HG03571 (cell line): ENCODE data around the gene RYK.
A peak's percentile ranks its signal among the peaks of the same experiment; 100 is the strongest.
"Not testable (repeated sequence)": the region's sequence is repeated elsewhere in the genome, so short reads cannot be mapped to it uniquely, and the experiment has no call there.

Experiments used
- ATAC-seq: cut with Tn5 transposase; IDR thresholded peaks from one replicate; pipeline ENCODE4 v1.9.1; 2021; ENCODE audit not compliant: unreplicated experiment

RYK gene

GRCh38 chr3:134250717-134251220, at the start of gene RYK:
TSS of gene RYK (minus strand) at chr3:134250859. CDS start at chr3:134250654, 205 bp downstream.
- peak; percentile 85 for ATAC-seq

DNA sequence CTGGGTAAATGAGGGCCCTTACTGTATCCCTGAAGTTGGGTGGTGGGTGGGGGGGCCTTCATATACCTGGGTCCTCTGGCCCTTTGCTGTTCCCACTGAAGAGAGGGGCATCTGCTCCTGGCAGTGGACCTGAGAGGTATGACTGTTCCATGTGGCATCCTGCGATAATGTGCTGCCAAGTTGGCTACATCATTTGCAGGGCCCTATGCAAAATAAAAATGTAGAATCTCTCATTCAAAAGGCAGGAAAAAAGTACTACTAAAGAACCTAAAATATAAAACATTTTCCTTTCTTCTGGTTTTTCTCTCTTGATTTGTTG, 49.2 kb upstream of the RYK start:
- no peak for ATAC-seq

- ATAC-seq = no peak
Observed at GRCh38 chr3:134299185-134299887, 48.7 kb upstream of the RYK start.

GRCh38 chr3:134298249-134298648, 47.6 kb upstream of the RYK start:
- no peak for ATAC-seq

- ATAC-seq = no peak
Observed at GRCh38 chr3:134296616-134297015, 46.0 kb upstream of the RYK start.

GRCh38 chr3:134295930-134296329, 45.3 kb upstream of the RYK start:
- ATAC-seq = no peak

DNA sequence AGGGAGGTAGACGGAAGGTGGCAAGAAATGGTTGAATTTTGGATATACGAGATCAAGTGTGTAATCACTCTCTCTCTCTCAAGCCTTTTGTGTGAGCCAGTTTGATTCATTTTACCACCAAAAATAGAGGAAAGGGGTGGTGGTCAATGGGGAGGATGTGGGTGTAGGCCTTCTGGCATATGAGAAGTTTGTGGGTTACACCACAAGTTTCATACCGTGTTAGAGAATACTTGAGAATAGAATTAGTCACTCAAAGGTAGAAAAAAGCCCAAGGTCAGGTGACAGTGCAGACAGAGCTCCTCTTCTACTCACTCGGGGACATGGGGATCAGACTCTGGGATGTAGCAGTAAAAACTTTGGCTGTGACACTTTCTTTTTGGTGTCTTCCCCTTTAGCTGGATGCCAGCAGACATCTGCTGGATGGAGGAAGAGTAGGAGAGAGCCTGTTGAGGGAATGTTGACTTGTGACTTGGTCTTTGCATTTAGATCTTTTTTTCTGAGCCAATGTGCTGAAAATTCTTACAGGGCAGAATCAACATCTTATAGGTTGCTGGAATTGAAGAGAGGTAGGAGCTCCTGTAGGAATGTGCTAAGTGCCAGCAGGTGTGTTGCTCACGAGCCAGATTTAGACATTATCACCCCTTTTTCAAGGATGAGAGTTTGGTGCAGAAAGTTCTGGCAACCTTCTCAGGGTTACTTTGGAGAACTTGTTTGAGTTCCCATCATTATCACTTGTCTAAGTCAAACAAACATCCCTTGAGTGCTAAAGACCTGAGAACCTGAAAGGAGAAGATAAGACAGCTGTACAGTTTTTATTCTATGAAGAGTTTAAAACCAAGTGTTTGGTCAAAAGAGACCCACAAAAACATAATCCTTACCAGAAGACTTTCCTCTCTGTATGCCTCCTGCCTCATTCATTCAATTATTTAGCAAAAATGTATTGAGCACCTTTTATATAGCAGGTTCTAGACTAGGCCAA, 43.9 kb upstream of the RYK start:
- peak; percentile 100 for ATAC-seq

DNA sequence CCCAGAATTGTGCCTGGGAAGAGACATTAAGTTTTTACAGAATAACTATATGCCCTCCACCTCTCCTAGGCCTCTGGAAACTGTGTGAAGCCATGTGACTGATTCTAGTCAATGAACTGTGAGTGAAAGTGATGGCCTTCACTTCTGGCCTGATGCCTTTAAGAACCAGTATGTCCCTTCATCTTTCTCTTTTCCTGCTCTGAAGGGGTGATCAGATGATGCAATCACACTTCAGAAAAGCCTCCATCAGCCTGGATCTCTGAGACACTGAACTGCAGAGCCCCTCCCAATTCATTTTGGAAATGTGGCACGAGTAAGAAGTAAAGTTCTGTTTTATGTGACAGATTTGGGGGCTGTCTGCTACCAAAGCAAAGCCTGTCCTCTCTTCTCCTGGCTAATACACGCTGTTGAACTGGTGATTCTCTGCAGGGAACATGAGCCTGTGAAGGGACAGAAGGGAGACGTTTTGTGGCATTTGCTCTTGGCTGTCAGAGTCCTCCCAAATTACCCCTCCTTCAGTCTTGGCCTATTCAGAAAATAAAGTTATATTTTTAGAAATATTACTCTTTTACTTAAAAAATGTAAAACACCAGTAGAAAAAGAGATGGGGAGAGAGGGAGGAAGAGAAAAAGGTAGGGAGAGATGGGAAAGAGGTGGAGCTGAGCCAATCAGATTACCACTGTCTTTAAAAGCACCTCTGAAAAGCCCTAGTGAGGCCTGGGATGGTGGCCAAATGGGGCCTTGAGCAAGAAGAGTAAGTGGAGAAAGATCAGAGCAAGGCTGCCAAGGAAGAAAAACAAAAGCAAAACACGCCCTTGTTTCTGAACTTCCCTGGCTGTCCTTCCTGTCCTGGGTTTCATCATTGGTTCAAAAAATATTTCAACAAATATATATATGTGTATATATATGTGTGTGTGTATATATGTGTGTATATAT, 40.9 kb upstream of the RYK start:
- ATAC-seq = no peak

DNA sequence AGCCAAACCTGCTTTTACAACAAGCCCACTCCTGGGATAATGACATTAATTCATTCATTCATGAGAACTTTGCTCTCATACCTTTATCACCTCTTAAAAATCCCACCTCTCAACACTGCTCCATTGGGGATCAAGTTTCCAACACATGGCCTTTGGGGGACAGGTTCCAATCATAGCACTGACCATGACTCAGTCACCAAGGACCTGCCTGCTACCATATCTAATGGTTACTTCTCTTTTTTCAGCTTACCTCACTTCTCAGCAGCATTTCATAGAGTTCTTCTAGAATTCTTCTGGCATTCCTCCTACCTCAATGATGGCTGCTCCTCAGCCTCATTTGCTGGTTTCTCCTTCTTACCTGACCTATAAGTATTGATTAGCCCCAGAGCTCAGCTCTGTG, 36.9 kb upstream of the RYK start:
- no peak for ATAC-seq

DNA sequence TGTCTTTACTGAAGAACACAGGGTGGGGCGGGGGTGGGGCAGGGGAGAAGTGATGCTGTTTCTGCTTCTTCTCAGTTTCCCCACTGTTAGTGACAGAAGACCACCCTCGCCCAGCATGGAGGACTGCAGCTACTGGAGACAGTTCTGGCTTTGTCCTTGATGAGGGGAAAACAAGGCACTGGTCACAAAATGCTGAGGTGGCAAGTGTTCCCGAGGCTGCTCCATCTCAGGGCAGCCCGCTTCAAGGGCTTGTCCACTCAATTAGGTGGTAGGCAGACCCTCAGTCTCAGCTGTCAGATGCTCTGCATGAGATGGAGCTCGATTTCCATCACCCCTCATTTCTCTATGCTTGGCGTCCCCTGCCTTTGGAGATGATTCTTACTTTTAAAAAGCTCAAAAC, 33.8 kb upstream of the RYK start:
- no peak for ATAC-seq

GRCh38 chr3:134282659-134283047, 32.0 kb upstream of the RYK start:
- ATAC-seq = no peak

DNA sequence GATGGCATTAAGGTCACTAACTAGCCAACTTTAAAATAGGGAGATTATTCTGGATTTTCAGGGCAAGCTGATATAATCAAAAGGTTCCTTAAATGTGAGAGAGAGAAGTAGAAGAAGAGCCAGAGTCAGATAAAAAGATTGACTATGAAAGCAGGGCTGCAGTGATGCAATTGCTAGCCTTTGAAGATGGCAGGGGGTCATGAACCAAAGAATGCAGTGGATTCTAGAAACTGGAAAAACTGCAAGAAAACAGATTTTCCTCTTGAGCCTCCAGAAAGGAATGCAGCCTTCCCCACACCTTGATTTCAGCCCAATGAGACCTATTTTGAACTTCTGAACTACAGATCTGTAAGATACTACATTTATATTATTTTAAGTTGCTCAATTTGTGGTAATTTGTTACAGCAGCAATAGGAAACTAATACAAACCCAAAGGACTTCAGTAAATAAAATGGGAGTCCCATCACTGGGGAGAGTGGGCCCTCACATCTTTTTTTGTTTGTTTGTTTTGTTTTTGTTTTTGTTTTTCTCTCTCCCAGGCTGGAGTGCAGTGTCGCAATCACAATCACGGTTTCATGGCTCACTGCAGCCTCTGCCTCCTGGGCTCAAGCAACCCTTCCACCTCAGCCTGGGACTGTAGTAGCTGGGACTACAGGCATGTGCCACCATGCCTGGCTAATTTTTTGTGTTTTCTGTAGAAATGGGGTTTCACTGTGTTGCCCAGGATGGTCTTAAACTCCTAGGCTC, 31.4 kb upstream of the RYK start:
- no peak for ATAC-seq

DNA sequence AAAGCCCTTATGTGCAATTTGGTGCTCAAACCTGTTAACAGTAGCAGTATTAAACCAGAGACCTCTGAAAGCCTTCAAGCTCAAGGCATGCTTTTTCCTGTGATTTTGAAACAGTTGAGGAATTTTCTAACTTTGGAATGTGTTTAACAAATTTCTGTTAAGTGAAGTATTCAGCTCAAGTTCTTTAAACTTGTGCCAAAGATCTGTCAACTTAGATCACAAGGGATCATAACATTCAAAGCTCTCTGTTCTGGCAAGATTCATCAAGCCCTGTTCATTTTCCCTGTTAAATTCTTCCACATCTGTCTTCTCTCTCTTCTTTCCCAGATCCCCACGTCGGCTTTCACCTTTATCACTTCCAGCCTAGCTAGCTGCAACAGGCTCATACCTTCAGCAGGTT, 28.8 kb upstream of the RYK start:
- ATAC-seq = no peak

DNA sequence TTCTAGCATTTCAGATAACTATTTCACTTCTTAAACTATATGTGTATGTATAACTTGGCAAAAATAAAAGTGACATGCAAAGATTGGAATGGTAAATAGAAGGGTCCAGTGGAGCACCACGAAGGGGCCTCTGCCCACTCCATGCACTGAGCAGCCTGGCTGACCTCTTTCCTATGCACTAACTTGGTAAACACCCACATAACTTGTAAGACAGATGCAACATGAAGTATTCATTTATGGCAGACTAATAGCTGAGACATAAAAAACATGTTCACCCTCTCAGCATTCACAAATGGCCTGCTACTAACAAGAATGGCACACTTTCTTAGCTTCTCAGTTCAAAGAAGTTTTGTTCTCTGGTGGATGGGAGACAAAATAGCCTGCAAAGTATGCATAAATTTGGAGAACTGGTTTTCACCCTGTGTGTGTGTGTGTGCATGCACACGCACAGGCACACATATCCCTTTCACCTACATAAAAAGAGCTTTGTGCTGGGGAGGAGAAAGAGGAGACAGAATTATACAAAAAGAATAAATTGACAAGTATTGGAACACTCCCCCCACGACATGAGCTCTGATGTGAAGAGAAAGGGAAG, 26.5 kb upstream of the RYK start:
- ATAC-seq = no peak

GRCh38 chr3:134276086-134276485, 25.4 kb upstream of the RYK start:
- no peak for ATAC-seq

GRCh38 chr3:134275110-134275509, 24.5 kb upstream of the RYK start:
- ATAC-seq = not testable (repeated sequence)

DNA sequence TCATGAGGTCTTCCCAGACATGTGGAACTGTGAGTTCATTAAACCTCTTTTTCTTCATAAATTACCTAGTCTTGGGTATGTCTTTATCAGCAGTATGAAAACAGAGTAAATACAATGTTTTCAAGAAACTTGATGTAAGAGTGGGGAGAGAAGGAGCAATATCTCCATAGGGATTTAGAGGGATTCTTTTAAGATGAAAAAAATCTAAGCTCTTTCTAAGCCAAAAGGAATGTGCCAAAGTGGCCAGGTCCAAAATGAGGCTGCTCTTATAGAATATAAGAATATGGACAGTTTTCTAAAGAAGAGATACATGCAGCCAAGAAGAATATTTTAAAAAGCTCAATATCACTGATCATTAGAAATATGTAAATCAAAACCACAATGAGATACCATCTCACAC, 23.9 kb upstream of the RYK start:
- no peak for ATAC-seq

DNA sequence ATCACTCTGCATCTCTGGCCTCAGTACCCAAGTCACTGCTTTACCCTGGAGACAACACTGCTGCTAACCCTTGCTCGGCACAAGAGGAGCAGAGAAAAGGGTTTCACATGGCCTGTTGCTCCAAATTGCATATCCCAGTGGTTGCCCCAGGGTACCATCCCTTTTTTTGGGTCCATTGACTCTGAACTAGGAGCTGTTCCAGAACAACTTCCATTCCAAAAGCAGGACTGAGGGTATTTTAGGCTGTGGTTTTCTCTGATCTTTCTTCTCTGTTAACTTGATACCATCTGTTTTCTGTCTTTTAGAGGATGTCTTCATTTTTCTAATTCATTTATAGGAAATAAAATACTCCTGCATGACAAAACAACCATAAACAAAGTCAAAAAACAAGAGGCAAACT, 17.3 kb upstream of the RYK start:
- no peak for ATAC-seq

GRCh38 chr3:134260987-134261386, 10.3 kb upstream of the RYK start:
- no peak for ATAC-seq

DNA sequence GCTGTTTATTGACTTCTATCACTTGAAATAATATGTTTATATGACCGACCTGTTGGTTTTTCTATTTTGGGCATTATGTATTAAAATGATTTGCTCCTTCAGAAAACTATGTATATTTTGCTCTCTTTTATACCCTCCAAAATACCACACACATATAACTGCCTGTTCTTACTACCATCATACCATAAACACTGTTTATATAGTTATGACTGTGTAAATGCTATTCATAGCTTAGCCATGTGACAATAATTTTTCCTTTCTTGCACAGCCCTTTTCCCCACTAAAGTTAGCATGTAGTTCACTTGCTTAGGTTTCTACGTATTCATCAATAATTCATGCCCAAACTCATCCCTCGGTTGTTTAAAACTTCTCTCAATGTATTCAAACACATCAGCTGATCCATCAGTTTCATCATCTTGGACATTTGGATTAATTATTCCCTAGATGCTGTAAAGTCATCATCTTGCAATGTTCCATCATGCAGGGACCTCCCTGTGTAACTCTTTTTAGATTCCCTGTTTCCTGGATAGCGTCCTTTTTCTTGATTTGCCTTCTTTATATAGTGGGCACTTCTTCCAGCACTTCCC, 8.2 kb upstream of the RYK start:
- no peak for ATAC-seq
